HepG2 (cell line): ENCODE results near the gene IGF2. TPM values are rescaled to one million over a fixed set of nuclear protein-coding genes. Genes with fewer than 3 reads are reported as not detected.

ENCODE experiments used
- ASH2L ChIP-seq: fragments of 300-600, 200-600 bp; sonication (generic); IDR thresholded peaks from 2 replicates; pipeline ENCODE4 v1.7.0; 2017; ENCODE audit warnings: low read depth, mild to moderate bottlenecking, moderate library complexity, mixed read lengths, low read length; ENCODE audit not compliant: insufficient read length
- ATM ChIP-seq: fragments of 450-650 bp; IDR thresholded peaks from 2 replicates; pipeline ENCODE4 v1.7.1; 2017; ENCODE audit warnings: mild to moderate bottlenecking, borderline replicate concordance
- HMG20A ChIP-seq: IDR thresholded peaks from 2 replicates; pipeline ENCODE4 v1.6.1; 2016; ENCODE audit warnings: borderline replicate concordance
- HNRNPLL ChIP-seq: fragments of 200-400 bp; formaldehyde crosslinking; IDR thresholded peaks from 2 replicates; pipeline ENCODE4 v1.6.1; 2017; ENCODE audit warnings: mild to moderate bottlenecking, low read depth, low read length; ENCODE audit not compliant: poor library complexity, severe bottlenecking
- HOXA7 ChIP-seq: sonication (generic); formaldehyde crosslinking; IDR thresholded peaks from 2 replicates; pipeline ENCODE4 v1.8.1; 2022; ENCODE audit warnings: mild to moderate bottlenecking, missing genetic modification reagents, moderate library complexity
- KDM5B ChIP-seq: sonication (generic); formaldehyde crosslinking; IDR thresholded peaks from 2 replicates; pipeline ENCODE4 v1.4.0; 2020; ENCODE audit warnings: missing genetic modification reagents, mild to moderate bottlenecking, borderline replicate concordance
- KLF6 ChIP-seq: IDR thresholded peaks from 2 replicates; pipeline ENCODE4 v1.8.0; 2016; ENCODE audit warnings: missing biosample characterization, missing genetic modification reagents
- NFIB ChIP-seq: sonication (generic); formaldehyde crosslinking; IDR thresholded peaks from 2 replicates; pipeline ENCODE4 v1.9.0; 2021; ENCODE audit warnings: missing genetic modification reagents, mild to moderate bottlenecking, borderline replicate concordance
- POLR2AphosphoS5 ChIP-seq: IDR thresholded peaks from 2 replicates; pipeline ENCODE4 v1.6.1; 2012; ENCODE audit warnings: low read depth, low read length
- REPIN1 ChIP-seq: sonication (generic); formaldehyde crosslinking; IDR thresholded peaks from 2 replicates; pipeline ENCODE4 v1.8.0; 2022; ENCODE audit warnings: missing genetic modification reagents, low read depth, mild to moderate bottlenecking, borderline replicate concordance
- RNF2 ChIP-seq: fragments of 450-650 bp; conservative IDR thresholded peaks from 2 replicates; pipeline ENCODE4 v1.6.1; 2016; ENCODE audit warnings: low read depth
- RXRA ChIP-seq: sonication (generic); formaldehyde crosslinking; IDR thresholded peaks from 2 replicates; pipeline ENCODE4 v1.5.1; 2020; ENCODE audit warnings: missing genetic modification reagents
- U2AF2 ChIP-seq: fragments of 200-400 bp; formaldehyde crosslinking; IDR thresholded peaks from 2 replicates; pipeline ENCODE4 v1.6.1; 2017; ENCODE audit warnings: low read depth, mild to moderate bottlenecking, low read length
- ZBTB1 ChIP-seq: sonication (generic); formaldehyde crosslinking; IDR thresholded peaks from 2 replicates; pipeline ENCODE4 v1.4.0; 2020; ENCODE audit warnings: missing genetic modification reagents, borderline replicate concordance
- ZBTB38 ChIP-seq: sonication (generic); formaldehyde crosslinking; IDR thresholded peaks from 2 replicates; pipeline ENCODE4 v1.5.1; 2020; ENCODE audit warnings: mild to moderate bottlenecking, missing genetic modification reagents
- ZNF512B ChIP-seq: sonication (generic); formaldehyde crosslinking; IDR thresholded peaks from 2 replicates; pipeline ENCODE4 v1.5.1; 2020; ENCODE audit warnings: missing genetic modification reagents, mild to moderate bottlenecking, borderline replicate concordance
- ZNF605 ChIP-seq: sonication (generic); formaldehyde crosslinking; IDR thresholded peaks from 2 replicates; pipeline ENCODE4 v1.8.0; 2022; ENCODE audit warnings: mild to moderate bottlenecking, missing genetic modification reagents
- ZNF83 ChIP-seq: sonication (generic); formaldehyde crosslinking; IDR thresholded peaks from 2 replicates; pipeline ENCODE4 v1.4.0; 2020; ENCODE audit warnings: missing genetic modification reagents, mild to moderate bottlenecking, borderline replicate concordance
- polyA plus RNA-seq, 8 experiments: library from polyadenylated mRNA; depleted of rRNA in 3 of 8; stranded (reverse) in 7 of 8; unstranded in 1 of 8; fragments of >200 nt; fragmentation: Illumina TruSeq in 4 of 8; extraction: Trizol in 4 of 8; gene quantifications; 2 replicates each; pipeline versions ENCODE4 v1.2.1 to v1.2.3, GENCODE V29; 2011 to 2016; ENCODE audit warnings: low read depth in 4 of 8, missing spikeins in 1 of 8, mixed read lengths in 1 of 8; ENCODE audit not compliant: insufficient read depth in 1 of 8
- total RNA-seq, 5 experiments: library from RNA; depleted of rRNA; stranded (reverse); fragments of >200 nt; fragmentation: Illumina TruSeq; extraction: Trizol; gene quantifications; 2 replicates each; pipeline ENCODE4 v1.2.3, GENCODE V29; 2016; ENCODE audit warnings: low read depth in 1 of 5
- TF ChIP-seq, protein P1 (sequence below): IDR thresholded peaks from 2 replicates; pipeline ENCODE4 v1.6.1; 2016; ENCODE audit warnings: missing compliant biosample characterization, missing genetic modification reagents, borderline replicate concordance
- TF ChIP-seq, protein P2 (sequence below): sonication (generic); formaldehyde crosslinking; conservative IDR thresholded peaks from 2 replicates; pipeline ENCODE4 v1.8.0; 2022; ENCODE audit warnings: mild to moderate bottlenecking, moderate library complexity, missing genetic modification reagents
- TF ChIP-seq, protein P3 (sequence below): sonication (generic); formaldehyde crosslinking; IDR thresholded peaks from 2 replicates; pipeline ENCODE4 v1.4.0; 2020; ENCODE audit warnings: missing genetic modification reagents
- TF ChIP-seq, protein P4 (sequence below): sonication (generic); formaldehyde crosslinking; IDR thresholded peaks from 2 replicates; pipeline ENCODE4 v1.4.0; 2020; ENCODE audit warnings: mild to moderate bottlenecking, missing genetic modification reagents

Gene IGF2
- total and polyA plus RNA-seq, 2 of the 13 experiments (the other 11 are each of a cell fraction or from before 2014, with no cell fraction given) = 79.1 to 254 TPM

- TF ChIP-seq ZNF512B (CRISPR knock-in tag) (no peak), KLF6 (CRISPR knock-in tag) (no peak), REPIN1 (0 out of 2 replicates have a peak, but pooled peaks have one; percentile 14), HMG20A (CRISPR knock-in tag) (no peak), KDM5B (CRISPR knock-in tag) (peak; percentile 13), ASH2L (peak; percentile 7), ZNF605 (CRISPR knock-in tag) (no peak), RNF2 (no peak), ZBTB1 (CRISPR knock-in tag) (no peak), RXRA (CRISPR knock-in tag) (no peak), U2AF2 (no peak), HOXA7 (CRISPR knock-in tag) (no peak), NFIB (CRISPR knock-in tag) (no peak), ZBTB38 (CRISPR knock-in tag) (no peak), POLR2AphosphoS5 (peak; percentile 66), ATM (no peak), ZNF83 (CRISPR knock-in tag) (no peak), HNRNPLL (peak; percentile 10)
- TF ChIP-seq, protein P1, sequence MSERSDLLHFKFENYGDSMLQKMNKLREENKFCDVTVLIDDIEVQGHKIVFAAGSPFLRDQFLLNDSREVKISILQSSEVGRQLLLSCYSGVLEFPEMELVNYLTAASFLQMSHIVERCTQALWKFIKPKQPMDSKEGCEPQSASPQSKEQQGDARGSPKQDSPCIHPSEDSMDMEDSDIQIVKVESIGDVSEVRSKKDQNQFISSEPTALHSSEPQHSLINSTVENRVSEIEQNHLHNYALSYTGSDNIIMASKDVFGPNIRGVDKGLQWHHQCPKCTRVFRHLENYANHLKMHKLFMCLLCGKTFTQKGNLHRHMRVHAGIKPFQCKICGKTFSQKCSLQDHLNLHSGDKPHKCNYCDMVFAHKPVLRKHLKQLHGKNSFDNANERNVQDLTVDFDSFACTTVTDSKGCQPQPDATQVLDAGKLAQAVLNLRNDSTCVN (CRISPR knock-in tag) = no peak
- TF ChIP-seq, protein P2, sequence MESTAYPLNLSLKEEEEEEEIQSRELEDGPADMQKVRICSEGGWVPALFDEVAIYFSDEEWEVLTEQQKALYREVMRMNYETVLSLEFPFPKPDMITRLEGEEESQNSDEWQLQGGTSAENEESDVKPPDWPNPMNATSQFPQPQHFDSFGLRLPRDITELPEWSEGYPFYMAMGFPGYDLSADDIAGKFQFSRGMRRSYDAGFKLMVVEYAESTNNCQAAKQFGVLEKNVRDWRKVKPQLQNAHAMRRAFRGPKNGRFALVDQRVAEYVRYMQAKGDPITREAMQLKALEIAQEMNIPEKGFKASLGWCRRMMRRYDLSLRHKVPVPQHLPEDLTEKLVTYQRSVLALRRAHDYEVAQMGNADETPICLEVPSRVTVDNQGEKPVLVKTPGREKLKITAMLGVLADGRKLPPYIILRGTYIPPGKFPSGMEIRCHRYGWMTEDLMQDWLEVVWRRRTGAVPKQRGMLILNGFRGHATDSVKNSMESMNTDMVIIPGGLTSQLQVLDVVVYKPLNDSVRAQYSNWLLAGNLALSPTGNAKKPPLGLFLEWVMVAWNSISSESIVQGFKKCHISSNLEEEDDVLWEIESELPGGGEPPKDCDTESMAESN (CRISPR knock-in tag) = peak; percentile 46; the same call in 1 of the 2 replicates
- TF ChIP-seq, protein P3, sequence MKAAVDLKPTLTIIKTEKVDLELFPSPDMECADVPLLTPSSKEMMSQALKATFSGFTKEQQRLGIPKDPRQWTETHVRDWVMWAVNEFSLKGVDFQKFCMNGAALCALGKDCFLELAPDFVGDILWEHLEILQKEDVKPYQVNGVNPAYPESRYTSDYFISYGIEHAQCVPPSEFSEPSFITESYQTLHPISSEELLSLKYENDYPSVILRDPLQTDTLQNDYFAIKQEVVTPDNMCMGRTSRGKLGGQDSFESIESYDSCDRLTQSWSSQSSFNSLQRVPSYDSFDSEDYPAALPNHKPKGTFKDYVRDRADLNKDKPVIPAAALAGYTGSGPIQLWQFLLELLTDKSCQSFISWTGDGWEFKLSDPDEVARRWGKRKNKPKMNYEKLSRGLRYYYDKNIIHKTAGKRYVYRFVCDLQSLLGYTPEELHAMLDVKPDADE (CRISPR knock-in tag) = no peak
- TF ChIP-seq, protein P4, sequence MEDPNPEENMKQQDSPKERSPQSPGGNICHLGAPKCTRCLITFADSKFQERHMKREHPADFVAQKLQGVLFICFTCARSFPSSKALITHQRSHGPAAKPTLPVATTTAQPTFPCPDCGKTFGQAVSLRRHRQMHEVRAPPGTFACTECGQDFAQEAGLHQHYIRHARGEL (CRISPR knock-in tag) = no peak
Measured at GRCh38 chr11:2136209-2136951, 2.8 kb downstream of the IGF2 start (continued).
